NCI-H748 (cell line): ENCODE measurements around the gene RPL31.

ENCODE experiments used
- DNase-seq: peaks from one replicate; lab custom pipeline; 2025; ENCODE audit not compliant: unreplicated experiment; lab: John Stamatoyannopoulos, UW

The RPL31 gene

DNA sequence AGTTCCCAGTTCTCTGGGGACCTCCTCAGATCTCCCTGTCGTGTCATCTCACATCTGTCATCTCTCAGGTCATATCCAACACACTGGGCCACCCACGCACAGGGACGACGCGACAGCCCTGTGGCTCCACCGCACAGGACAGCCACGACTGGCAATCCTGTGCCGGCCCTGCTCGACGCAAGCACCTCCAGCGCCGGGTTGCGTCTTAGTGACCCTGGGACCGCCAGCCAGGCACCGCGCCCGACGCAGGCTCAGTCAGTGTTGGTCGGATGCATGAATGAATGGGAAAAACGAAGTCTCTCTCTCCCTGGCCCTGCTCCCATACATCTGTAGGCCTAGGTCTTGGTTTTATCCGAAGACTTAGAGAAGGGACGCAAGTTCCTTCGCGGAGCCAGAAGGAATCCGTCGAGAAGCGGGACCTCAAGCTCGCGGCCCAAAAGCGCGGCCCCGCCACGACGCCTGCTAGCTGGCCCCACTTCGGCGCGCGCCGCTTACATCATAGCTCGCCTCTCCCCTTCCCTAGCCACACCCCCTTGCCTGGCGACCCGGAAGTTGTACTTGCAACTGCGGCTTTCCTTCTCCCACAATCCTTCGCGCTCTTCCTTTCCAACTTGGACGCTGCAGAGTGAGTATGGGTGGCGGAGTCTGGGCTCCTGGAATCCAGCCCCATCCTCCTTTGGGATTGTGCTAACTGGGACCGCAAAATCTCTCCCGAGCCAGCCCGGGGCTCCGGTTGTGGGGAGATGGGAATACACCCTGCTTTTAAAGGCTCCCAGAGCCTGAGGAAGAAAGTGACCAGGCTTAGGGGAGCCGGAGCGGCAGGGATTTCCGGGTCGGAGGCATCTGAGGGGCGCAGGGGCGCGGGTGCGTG, at the start of gene RPL31:
TSS of gene RPL31 (plus strand) at position 599 of the 871 bp plus-strand sequence. CDS start 413 bp downstream, outside the sequence.
- peak; percentile 93 for DNase-seq

DNA sequence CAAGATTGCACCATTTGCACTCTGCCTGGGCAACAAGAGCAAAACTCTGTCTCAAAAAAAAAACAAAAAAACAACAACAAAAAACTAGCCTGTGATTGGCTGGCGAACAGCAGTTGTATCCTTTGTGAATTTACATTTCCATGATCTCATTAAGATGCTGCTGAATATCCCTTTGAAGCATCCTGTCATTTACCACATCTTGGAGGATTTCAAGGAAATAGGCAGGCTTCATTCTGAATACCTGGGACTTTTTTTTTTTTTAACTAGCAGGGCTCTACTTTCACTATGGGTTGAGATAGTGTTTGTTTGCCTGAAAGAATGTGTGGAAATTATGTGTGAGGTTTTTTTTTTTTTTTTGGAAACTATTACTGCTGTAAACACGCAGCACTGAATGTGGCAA, 49.6 kb upstream of the RPL31 start:
- no peak for DNase-seq

DNA sequence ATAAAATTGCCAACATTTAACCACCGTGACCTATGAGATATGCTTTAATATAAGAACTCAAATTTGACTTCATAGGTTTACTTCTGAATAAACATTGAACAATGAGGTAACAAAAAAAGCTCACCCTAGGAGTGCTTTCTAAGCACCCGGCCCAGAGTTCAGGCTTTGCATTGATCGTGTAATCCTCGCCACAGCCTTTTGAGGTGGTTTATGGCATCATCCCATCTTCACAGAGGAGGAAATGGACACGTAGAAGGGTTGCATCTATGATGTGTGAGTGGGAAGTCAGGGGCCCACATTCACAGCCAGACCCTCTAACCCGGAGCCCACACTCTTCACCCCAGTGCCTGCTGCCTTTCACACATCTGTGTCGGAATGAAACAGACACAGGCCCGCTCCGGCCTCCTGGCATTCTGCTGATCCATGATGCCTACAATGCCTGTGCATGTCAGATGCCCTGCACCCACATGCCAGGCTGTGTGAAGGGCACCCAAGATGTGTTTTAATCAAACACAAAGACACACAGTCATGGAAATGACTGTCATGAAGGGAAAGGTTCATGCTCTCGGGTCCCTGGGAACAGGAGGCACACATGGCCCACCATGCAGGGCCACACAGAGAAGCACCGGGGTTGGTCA, 48.6 kb upstream of the RPL31 start:
- no peak for DNase-seq

DNA sequence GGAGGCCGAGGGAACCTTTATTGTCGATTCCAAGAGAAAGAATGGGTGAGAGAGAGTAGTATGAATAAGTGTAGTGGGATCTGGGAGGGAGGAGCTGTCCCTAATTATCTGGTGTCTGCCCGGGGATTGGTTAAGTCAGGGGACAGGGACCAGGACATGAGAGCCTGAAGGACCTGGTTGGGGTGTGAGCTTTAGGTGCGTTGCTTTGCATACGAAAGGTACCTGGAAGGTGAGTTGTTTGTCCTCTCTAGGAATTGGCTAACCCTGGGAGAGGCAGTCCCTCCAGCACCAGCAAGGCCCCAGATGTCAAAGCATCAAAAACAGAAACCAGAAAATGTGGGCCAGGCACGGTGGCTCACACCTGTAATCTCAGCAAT, 48.1 kb upstream of the RPL31 start:
- no peak for DNase-seq

DNA sequence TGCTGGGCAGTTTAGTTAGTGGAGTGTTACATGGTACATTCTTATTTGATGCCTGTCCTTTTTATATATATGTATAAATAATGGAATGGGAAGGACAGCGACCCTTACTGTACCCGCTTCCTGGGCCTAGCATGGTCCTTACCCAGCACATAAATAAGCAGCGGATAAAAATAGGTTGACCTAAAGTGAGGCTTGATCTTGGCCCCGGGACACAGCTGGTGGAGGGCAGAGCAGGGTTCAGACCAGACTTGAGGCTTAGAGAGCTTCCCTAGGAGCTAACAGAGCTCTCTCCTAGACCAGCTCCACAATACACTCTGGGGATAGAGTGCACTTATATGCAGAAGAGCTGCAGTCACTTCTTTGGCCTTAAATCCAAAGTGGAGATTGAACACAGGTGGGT, 46.9 kb upstream of the RPL31 start:
- DNase-seq: no peak

DNA sequence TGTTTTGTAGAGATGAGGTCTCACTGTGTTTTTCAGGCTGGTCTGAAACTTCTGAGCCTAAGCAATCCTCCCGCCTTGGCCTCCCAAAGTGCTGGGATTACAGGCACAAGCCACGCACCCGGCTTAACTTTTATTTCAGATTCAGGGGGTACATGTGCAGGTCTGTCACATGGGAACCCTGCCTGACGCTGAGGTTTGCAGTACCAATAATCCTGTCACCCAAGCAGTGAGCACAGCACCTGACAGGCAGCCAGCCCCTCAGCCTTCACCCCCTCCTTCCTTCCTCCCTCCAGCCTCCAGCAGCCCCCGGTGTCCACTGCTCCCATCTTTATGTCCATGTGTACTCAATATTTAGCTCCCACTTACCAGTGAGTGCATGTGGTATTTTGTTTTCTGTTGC, 46.0 kb upstream of the RPL31 start:
- DNase-seq: no peak

DNA sequence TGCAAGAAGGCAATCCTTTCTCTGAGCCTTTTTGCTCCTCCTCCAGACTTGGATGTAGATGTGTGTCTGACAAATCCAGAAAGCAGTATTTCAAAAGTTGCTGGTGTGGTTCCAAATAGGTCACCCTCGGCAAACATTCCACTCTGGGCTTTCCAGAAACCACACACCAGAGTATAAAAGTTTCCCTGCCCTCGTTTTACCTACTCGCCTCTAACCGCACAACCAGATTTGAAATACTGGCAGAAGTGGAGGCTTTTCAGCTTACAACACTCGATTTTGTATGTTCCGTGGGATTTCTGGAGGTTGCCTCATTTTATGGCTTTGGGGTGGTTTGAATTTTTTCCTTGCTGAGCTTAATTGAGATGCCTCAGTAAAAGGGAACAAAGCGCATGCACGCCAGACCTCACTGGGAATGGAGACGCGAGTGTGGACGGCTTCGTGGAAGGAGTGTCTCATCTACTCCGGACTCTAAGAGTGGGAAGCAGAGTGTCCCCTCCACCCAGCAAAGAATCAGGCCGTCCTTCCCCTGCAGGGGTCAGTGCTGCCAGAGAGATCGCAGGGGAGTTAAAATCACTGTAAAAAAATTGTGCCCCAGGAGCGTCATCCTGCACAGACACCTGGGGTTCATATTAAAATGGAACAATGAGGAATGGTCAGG, 44.0 kb upstream of the RPL31 start:
- no peak for DNase-seq

DNA sequence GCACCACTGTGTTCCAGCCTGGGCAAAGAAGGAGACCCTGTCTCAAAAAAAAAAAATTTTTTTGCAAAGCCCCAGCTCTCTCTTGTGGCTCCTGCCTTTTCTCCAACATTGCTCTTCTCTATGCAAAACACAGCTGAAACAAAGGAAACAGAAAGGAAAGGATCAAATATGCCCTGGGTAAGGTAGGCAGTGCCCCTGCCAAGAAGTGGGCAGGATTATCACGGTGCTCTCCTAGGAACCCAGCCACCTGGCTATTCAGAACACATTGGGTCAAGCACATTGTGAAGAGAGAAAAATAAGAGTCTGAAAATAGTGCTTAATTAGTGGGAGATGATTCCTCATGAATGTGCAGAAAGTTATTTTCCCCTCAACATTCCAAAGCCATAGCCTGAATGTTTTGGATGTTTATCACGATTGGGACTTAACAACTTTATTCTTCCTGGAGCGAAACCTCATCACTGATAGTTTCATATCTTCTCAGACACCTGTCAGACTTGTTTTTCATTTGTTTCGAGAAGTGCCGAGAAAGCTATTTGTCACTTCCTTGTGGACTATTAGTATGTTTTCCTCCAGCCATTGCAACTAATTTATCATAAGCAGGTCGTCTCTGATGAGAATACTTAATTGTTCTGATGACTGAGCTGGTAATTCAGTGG, 42.7 kb upstream of the RPL31 start:
- no peak for DNase-seq

DNA sequence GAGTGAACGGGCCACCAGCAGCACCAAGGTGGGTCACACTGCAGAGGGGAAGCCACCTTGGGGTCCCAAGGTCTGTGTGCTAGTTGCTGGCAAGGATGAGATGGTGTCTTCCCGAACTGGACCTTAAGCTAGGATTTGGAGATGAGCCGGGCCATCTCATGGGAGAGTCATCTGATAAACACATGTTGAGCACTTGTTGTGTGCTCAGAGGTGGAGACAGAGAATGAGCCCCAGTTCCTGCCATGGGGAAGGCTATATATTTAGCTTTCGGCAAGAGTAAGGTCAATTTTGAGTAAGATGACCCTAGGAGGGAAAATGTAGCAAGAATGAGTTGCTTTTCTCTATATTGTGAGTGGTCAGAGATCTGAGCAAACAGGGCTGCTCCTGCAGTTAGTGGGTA, 41.4 kb upstream of the RPL31 start:
- DNase-seq: no peak

DNA sequence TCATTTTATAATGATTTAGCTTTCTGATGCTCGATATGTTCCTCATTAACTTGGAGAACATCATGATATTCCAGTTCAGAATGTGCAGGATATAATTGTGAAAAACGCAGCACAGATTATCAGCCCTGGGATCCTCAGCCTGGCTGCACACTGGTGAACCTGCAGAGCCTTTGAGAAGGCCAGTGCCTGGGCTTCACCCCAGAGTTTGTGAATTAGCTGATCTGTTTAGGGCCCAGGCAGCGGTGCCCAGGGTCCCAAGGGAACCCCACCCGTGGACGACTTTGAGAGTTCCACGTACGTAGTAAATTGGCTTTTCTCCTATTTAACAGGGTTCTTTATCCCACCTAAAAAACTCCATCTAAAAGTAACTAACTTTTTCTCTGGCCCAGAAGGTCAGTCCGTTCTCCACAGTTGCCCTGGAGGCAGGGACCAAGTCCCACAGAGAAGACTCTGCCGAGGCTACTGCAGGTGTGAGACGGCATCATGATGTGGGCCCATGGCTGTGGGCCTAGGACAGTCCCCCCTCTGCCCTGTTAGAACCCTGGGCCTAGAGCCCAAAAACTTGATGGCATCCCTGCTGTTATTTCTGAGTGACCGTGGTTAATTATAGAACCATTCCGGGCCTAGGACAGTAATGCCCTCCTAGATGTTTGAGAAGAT, 39.6 kb upstream of the RPL31 start:
- no peak for DNase-seq

DNA sequence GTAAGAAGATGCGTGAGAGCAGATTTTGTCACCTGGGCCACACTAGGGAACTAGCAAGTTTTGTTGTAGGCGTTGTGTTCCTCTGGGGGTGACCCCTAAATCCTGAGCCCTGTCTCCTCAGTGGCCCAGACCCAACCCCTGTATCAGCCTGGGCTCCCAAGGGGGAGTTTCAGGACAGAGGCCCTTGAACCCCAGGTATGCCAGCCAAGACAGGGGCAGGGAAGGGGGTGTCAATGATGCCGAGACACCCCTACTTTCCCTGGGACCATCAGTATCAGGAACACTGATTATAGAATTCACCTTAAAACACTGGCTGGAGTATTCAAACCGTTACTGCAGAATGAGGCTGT, 39.1 kb upstream of the RPL31 start:
- DNase-seq: no peak

DNA sequence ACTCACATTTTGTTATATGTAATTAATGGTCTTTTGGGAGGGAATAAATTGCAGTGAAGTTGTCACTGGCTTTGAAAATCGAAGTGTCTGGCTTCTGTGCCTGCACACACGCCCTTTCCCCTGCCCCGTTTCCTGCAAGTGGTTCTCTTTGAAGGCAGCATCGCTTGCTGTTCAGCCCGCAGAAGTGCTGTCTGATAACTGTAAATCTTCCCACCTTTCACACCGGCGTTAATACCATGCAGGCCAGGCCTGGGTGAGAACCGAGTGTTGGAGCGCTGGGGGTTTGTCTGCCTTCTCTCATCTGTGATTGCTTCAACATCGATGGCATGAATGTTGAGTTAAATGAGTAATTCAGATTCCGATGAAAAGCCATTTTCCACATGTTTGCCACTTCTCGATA, 37.9 kb upstream of the RPL31 start:
- DNase-seq: no peak

DNA sequence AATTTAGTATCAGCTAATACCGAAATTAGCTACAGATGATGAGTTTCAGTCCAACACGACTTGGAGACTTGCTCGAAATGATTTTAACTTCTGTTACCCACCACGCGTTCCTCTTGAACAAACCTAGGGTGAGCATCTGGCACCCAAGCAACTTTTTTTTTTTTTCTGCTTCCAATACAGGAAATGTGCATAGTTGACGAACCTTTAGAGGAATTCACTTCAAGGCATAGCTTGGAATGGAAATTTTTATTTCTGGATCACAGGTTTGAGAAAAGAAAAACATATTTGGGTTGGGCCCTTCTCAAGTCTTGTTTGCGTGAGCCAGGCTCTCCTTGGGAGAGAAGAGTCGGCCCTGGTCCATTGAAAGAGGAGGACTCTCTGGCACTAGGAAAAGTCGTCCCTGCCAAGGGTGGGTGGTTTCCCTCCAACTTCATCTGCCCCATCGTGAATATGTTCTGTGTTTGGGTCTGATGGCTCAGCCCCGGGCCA, 37.4 kb upstream of the RPL31 start:
- no peak for DNase-seq

DNA sequence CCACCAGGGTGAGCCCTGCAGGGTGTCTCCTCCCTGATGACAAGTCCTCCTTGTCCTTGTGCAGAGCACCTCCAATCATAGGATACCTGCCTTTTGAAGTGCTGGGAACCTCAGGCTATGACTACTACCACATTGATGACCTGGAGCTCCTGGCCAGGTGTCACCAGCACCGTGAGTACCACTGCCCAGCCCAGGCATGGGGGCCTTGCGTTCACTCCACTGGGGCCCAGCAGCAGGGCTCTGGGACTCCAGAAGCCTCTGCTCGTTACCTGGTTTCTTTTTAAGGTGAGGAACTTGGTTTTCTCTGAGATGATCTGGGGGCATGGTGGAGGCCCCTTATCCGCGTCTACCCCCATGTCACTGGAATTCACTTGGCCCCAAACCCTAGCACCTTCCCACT, 36.5 kb upstream of the RPL31 start:
- DNase-seq: no peak

DNA sequence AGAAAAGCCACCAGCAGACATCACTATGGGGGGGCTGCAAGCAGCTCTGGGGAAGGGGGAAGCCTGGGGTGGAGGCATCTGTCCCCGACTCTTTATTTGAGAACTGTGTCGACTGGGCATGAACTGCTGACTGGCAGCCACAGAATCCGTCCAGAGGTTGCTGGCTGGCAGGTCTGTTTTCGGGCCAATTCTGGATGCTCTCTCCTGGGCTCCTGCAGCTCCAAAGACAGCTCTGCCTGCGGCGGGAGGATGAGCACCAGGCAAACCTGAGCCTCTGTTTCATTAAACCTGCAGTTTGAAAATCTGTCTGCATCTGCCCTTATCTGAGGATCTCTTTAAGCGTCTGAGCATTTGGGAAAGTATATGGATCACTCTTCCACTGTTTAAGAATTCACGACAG, 34.4 kb upstream of the RPL31 start:
- no peak for DNase-seq

DNA sequence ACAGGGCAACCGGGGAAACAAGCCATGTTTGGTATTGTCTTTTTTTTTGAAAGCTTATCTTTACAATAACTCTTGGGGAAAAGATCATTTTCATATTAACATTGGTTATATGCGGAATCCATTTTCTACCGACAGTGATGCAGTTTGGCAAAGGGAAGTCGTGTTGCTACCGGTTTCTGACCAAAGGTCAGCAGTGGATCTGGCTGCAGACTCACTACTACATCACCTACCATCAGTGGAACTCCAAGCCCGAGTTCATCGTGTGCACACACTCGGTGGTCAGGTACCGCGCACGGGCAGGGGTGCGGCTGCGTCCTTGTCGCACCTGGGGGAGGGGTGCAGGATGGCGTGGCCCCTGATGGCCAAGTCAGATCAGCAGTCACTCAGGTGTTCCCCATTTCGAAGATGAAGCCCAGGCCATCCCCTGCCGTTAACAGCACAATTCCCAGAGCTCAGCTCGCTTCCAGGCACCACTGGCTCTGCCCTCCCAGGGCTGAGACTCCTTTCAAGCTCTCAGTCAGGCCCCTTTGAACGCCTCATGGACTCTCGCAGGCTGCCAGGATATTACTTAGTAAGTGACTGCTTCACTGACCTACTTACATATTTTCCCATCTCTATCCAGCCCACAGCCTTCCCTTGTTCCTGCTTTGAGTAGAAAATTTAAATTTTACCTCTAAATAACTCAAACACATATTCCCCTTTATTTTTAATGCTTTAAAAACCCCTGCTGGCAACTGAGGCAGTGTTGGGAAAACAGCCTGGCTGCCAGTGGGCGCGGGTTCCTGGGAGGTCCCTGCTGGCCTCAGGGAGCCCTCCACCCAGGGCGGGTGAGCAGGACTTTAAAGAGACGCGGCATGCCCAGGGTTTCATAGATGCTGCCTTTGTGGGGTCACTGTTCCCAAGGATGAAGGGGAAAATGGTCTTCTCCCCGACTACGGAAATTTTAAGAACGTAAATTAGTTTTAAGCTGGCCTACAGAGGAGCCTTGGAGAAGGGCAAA, 33.6 kb upstream of the RPL31 start:
- no peak for DNase-seq

DNA sequence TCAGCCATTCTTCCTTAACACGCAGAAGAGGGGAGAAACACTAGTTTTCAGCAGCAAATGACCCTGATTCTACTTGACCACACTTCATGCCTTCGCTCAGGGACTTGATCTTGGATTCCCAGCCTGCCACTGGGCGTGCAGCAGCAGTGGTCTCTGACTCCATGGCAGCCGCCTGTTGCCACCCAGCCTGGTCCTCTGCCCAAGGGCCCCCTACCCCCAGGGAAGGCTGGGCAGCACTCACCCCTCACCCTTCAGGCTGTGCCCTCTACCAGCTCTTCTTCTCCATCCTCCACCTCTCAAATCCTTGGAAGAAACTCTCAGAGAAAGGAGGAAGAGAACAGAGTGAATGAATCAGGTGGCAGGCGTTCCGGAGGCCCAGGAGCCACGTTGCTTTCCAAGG, 32.1 kb upstream of the RPL31 start:
- DNase-seq: no peak

DNA sequence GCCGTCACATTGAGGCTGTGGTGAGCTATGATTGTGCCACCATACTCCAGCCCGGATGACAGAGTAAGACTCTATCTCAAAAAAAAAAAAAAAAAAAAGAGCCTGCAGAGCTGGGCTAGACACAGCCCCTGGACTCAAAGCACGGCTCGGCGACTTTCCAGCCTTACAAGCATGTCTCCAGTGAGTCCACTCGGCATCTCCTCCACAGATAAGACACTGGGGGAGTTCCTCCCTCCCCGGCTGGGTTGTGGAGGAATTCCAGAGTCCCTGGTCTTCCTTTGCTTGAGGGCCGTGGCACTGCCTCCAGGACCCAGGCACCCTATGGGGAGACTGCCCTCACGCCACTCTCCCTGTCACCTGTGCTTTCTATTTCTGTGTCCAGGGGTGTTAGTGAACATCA, 30.9 kb upstream of the RPL31 start:
- no peak for DNase-seq

DNA sequence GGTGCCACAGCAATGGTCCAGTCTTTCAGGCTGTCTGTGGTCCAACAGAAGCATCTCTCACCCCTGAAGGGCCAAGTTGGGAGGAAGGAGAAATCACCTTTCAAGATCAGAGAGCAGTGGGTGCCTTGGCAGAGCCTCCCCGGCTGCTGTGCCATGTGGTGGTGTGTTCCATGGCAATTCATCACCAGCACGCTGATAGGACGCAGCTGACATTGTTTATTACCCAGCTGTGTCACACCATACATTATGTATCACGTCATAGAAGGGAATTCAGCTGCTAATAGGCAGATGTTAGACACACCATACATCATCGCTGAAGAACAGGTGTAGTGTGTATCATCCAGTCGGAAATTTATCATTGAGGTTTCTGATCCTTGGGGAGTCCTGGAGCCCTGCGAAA, 29.6 kb upstream of the RPL31 start:
- no peak for DNase-seq
